Measurements from ENCODE around the gene ZMYND8.
"Not testable (repeated sequence)": the region's sequence is repeated elsewhere in the genome, so short reads cannot be mapped to it uniquely, and the experiment has no call there.

Gene ZMYND8

DNA sequence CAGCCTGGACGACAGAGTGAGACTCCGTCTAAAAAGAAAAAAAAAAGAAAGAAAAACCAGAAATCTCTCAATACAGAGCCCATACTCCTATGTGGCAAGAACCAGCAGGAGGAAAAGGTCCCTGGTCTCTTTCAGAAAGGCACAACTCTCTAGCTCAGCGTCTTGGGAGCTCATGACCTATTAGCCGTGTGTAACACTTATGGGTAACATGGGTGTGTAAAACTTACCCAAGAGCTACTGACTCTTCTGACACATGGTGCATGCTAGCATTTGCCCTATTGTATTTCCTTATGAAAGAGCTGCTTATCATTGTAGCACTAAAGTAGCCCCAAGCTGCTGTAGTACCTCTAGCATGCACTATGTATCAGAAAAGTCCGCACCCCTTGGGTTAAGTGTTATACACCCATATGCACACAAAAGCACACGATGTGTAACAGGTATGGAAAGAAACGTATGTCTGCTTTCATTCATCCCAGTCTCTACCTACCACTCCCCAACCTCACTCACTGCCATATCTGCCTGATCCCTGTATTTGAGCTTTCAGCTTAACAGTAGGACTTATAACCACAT lies 85.4 kb downstream of the ZMYND8 start:
- DNase-seq (ENCODE audit: low read depth in 2 of 3, low spot score in 2 of 3): no peak

DNA sequence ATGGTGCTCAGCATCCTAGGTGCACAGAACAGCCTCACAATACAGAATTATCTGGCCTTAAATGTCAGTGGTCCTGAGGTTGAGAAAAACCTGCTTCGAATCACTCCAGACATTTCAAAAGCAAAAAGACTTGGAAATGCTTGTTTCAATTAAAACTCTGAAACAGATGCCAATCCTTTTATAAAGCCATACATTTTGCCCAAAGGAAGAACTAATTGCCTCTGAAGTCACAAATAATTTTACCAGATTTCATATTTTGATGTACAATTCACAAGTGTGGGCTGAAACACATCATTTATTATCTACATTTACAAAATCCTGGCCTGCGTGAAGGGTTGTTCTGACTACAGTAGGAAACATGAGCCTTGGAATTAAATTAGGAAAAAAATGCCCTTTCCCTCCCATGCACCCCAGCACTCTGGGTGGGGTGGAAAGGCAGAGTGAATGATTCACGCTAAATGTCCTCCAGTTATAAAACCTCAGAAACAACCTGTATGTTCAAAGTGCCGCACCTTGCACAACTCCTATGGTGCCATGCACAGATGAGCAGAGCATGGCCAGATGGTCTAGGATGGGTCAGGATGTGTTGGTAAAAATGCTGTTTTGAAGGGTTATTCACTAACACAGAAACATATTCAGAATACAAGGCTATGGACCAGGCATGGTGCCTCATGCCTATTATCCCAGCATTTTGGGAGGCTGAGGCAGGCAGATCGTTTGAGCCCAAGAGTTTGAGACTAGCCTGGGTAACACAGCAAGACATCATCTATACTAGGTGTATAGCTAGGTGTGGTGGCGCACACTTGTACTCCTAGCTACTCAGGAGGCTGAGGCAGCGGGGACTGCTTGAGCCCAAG lies 87.0 kb downstream of the ZMYND8 start:
- DNase-seq (ENCODE audit: low read depth in 2 of 3, low spot score in 2 of 3): no peak

GRCh38 chr20:47267621-47268020 lies 88.9 kb downstream of the ZMYND8 start:
- DNase-seq (ENCODE audit: low read depth in 2 of 3, low spot score in 2 of 3): no peak

- no peak for DNase-seq (ENCODE audit: low read depth in 2 of 3, low spot score in 2 of 3)
Measured at GRCh38 chr20:47266847-47267515, 89.5 kb downstream of the ZMYND8 start.

- no peak for DNase-seq (ENCODE audit: low read depth in 2 of 3, low spot score in 2 of 3)
Measured at GRCh38 chr20:47265984-47266383, 90.5 kb downstream of the ZMYND8 start.

- no peak for DNase-seq (ENCODE audit: low read depth in 2 of 3, low spot score in 2 of 3)
Measured at GRCh38 chr20:47265214-47265613, 91.3 kb downstream of the ZMYND8 start.

DNA sequence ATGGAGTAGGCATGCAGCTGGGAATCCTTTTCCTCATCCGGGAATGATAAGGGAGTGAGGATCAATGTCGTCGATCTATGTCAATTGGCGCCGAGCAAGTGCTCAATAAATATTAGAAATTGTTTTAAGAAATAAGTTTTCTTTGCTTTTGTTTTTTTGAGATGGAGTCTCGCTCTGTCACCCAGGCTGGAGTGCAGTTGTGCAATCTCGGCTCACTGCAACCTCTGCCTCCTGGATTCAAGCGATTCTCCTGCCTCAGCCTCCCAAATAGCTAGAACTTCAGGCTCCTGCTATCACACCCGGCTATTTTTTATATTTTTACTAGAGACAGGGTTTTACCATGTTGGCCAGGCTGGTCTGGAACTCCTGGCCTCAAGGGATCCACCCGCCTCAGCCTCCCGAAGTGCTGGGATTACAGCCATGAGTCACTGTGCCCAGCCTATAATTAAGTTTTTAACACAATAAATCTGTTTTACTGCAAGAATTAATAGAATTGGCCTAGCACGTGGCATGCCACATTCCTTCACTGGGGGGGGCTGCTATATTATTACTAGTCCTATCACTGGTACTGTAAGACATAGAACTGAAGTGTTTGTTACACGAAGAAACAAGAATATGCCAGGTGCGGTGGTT lies 92.2 kb downstream of the ZMYND8 start:
- DNase-seq (ENCODE audit: low read depth in 2 of 3, low spot score in 2 of 3): not testable (repeated sequence)

DNA sequence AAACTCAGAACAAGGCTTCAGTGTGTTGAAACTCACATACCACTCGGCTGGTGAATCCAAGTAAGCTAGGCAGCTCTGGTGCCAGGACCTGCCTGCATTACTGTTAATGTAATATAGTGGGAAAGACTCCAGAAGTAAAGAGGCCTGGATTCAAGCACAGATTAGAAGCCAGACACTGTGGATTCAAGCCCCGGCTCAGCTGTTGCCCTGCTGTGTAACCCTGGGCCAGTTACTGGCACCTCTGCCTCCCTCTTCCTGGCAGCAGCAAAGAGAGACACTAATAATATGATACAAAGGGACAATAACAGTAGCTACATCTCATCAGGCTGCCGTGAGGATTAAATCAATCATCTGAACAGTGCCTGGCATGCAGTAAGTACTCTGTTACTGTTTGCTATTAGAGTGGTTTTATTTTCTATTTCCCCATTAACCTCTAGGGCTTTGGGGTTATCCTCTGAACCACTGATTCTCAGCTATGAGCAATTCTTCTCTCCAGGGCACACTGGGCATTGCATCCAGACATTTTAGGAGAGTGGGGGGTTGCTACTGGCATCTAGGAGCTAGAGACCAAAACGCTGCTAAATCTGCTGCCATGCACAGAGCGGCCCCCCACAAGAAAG lies 92.9 kb downstream of the ZMYND8 start:
- DNase-seq (ENCODE audit: low read depth in 2 of 3, low spot score in 2 of 3): no peak

- no peak for DNase-seq (ENCODE audit: low read depth in 2 of 3, low spot score in 2 of 3)
Measured at GRCh38 chr20:47263080-47263464, 93.4 kb downstream of the ZMYND8 start.

GRCh38 chr20:47262365-47263013 lies 94.0 kb downstream of the ZMYND8 start:
- no peak for DNase-seq (ENCODE audit: low read depth in 2 of 3, low spot score in 2 of 3)

- DNase-seq (ENCODE audit: low read depth in 2 of 3, low spot score in 2 of 3): no peak
Measured at GRCh38 chr20:47262008-47262364, 94.5 kb downstream of the ZMYND8 start.

- DNase-seq (ENCODE audit: low read depth in 2 of 3, low spot score in 2 of 3): not testable (repeated sequence)
Measured at GRCh38 chr20:47261161-47261774, 95.2 kb downstream of the ZMYND8 start.

GRCh38 chr20:47260540-47261126 lies 95.9 kb downstream of the ZMYND8 start:
- not testable (repeated sequence) for DNase-seq (ENCODE audit: low read depth in 2 of 3, low spot score in 2 of 3)

- no peak for DNase-seq (ENCODE audit: low read depth in 2 of 3, low spot score in 2 of 3)
Measured at GRCh38 chr20:47258745-47259695, 97.5 kb downstream of the ZMYND8 start.

DNA sequence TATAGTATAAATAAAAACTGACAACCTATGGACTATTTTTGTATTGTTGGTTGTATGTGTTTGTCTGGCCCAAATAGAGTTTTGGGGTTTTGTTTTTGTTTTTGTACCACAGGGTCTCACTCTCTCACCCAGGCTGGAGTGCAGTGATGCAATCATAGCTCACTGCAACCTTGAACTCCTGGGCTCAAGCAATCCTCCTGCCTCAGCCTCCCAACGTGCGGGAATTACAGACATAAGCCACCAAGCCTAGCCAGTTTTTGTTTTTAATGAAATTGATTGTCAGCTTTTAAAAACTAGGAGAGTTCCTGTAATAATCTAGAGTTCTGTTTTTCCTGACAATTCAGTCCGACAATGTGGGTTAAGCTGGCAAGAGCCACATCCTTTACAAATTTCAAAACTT lies 98.7 kb downstream of the ZMYND8 start:
- DNase-seq (ENCODE audit: low read depth in 2 of 3, low spot score in 2 of 3): no peak

DNA sequence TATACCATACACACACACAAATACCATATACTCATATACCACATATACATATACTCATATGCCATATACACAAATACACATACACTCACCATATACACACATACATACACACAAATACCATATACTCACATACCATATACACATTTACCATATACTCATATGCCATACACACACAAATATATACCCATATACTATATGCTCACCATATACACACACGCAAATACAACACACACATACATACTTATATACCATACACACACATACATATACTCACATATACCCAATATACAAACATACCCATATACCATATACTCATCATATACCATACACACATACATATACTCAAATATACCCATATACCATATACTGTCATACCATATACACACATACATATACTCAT lies 99.2 kb downstream of the ZMYND8 start:
- no peak for DNase-seq (ENCODE audit: low read depth in 2 of 3, low spot score in 2 of 3)

- no peak for DNase-seq (ENCODE audit: low read depth in 2 of 3, low spot score in 2 of 3)
Measured at GRCh38 chr20:47256668-47257236, 99.7 kb downstream of the ZMYND8 start.

- DNase-seq (ENCODE audit: low read depth in 2 of 3, low spot score in 2 of 3): no peak
Measured at GRCh38 chr20:47253872-47254271, 102.6 kb downstream of the ZMYND8 start.

DNA sequence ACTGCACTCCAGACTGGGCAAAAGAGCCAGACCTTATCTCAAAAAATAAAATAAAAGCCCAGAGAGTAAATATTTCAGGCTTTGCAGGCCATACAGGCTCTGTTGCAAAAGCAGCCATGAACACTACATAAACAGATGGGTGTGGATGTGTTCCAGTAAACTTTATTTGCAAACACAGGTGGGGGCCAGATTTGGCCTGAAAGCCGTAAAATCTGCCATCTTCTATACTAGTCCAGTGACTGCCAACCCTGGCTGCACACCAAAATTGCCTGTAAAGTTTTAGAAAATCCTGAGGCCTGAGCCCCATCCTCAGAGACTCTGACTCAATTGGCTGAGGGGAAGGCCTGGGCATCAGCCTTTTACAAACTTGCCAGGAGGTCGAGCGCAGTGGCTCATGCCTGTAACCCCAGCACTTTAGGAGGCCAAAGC lies 103.6 kb downstream of the ZMYND8 start:
- DNase-seq (ENCODE audit: low read depth in 2 of 3, low spot score in 2 of 3): no peak

Data from activated CD8-positive, alpha-beta memory T cell treated with anti-CD3 and anti-CD28 coated beads for 48 hours (primary cell).